Keratinocyte (primary cell): ENCODE data around the gene KSR2. TPM values are rescaled to one million over a fixed set of nuclear protein-coding genes. Genes with fewer than 3 reads are reported as not detected.
A peak's percentile ranks its signal among the peaks of the same experiment; 100 is the strongest.

ENCODE experiments used
- DNase-seq: peaks from one replicate; pipeline ENCODE4 v3.0.0-alpha.2; 2011; ENCODE audit warnings: low read depth, missing footprints, low spot score
- FAIRE-seq: peaks from 2 replicates; lab custom pipeline; 2011; peaks lifted over from hg19 to GRCh38; lab: Jason Lieb, UNC
- H2AFZ ChIP-seq: 2 replicates; pipeline ENCODE4 v1.6.0; 2012; ENCODE audit warnings: low read length, control low read depth, inconsistent platforms; ENCODE audit not compliant: control insufficient read depth
- H3K27ac ChIP-seq: 2 replicates; pipeline ENCODE4 v1.5.1; 2011; ENCODE audit warnings: low read length; ENCODE audit not compliant: control insufficient read depth, insufficient read depth
- H3K27me3 ChIP-seq: 3 replicates; pipeline ENCODE4 v1.6.0; 2011; ENCODE audit warnings: low read length; ENCODE audit not compliant: control insufficient read depth, insufficient read depth; ENCODE audit errors: extremely low read depth
- H3K36me3 ChIP-seq, 2 experiments: 2 replicates in 1 of 2; 3 replicates in 1 of 2; pipeline ENCODE4 v1.5.1; 2011; ENCODE audit warnings: low read length in 2 of 2, mild to moderate bottlenecking in 1 of 2; ENCODE audit not compliant: control insufficient read depth in 2 of 2, insufficient read depth in 2 of 2; ENCODE audit errors: extremely low read depth in 1 of 2
- H3K4me1 ChIP-seq: 3 replicates; pipeline ENCODE4 v1.5.1; 2011; ENCODE audit warnings: low read length; ENCODE audit not compliant: control insufficient read depth, insufficient read depth; ENCODE audit errors: extremely low read depth
- H3K4me2 ChIP-seq: 3 replicates; pipeline ENCODE4 v1.6.0; 2011; ENCODE audit warnings: low read depth, low read length; ENCODE audit not compliant: control insufficient read depth, insufficient read depth; ENCODE audit errors: extremely low read depth
- H3K4me3 ChIP-seq, 3 experiments: fragments of 200-600 bp in 1 of 3; sonication (generic) in 1 of 3; 2 replicates in 2 of 3; 3 replicates in 1 of 3; pipeline ENCODE4 v1.5.1; 2011 to 2016; ENCODE audit warnings: low read length in 3 of 3, mild to moderate bottlenecking in 3 of 3, control low read depth in 2 of 3, inconsistent platforms in 1 of 3, low read depth in 1 of 3, mixed read lengths in 1 of 3, mixed run types in 1 of 3, moderate library complexity in 1 of 3; ENCODE audit not compliant: control insufficient read depth in 2 of 3, insufficient read depth in 2 of 3; ENCODE audit errors: extremely low read depth in 1 of 3
- H3K79me2 ChIP-seq: 2 replicates; pipeline ENCODE4 v1.6.0; 2012; ENCODE audit warnings: low read length; ENCODE audit not compliant: control insufficient read depth, insufficient read depth
- H3K9ac ChIP-seq: 3 replicates; pipeline ENCODE4 v1.6.0; 2011; ENCODE audit warnings: low read length; ENCODE audit not compliant: control insufficient read depth, insufficient read depth; ENCODE audit errors: extremely low read depth
- H3K9me1 ChIP-seq: 3 replicates; pipeline ENCODE4 v1.6.0; 2011; ENCODE audit warnings: low read length; ENCODE audit not compliant: control insufficient read depth, insufficient read depth; ENCODE audit errors: extremely low read depth
- H3K9me3 ChIP-seq: 2 replicates; pipeline ENCODE4 v1.5.1; 2012; ENCODE audit warnings: low read depth, low read length; ENCODE audit not compliant: control insufficient read depth
- H4K20me1 ChIP-seq: 3 replicates; pipeline ENCODE4 v1.6.0; 2011; ENCODE audit warnings: low read length; ENCODE audit not compliant: control insufficient read depth, insufficient read depth; ENCODE audit errors: extremely low read depth
- EZH2 ChIP-seq: IDR thresholded peaks from one replicate; pipeline ENCODE4 v1.6.1; 2012; ENCODE audit warnings: inconsistent platforms, mild to moderate bottlenecking, low read length, moderate library complexity
- dilution Hi-C: fragments of 300-500 bp; cut with MboI; formaldehyde crosslinking; loops from one replicate; pipeline ENCODE4 v1.7.0; 2020; ENCODE audit warnings: low sequenced_read_pairs; ENCODE audit not compliant: extremely low pct_ligation_motif_present
- polyA plus RNA-seq, 5 experiments: library from polyadenylated mRNA; depleted of rRNA in 3 of 5; stranded (reverse) in 3 of 5; stranded (forward) in 1 of 5; unstranded in 1 of 5; fragments of >200 nt; gene quantifications; 1 replicate in 1 of 5; 2 replicates in 3 of 5; 3 replicates in 1 of 5; pipeline versions ENCODE4 v1.2.1 to v1.2.3, GENCODE V29; 2011 to 2012; ENCODE audit warnings: missing spikeins in 2 of 5, low read depth in 1 of 5, low replicate concordance in 1 of 5
- TF ChIP-seq, protein P1 (sequence below), 3 experiments: IDR thresholded peaks in 1 of 3; conservative IDR thresholded peaks in 1 of 3; optimal IDR thresholded peaks in 1 of 3; 2 replicates in 2 of 3; 3 replicates in 1 of 3; pipeline versions ENCODE3 to v1.5.1; 2011; ENCODE audit warnings: low read length in 3 of 3, mild to moderate bottlenecking in 3 of 3, moderate library complexity in 2 of 3, control low read depth in 1 of 3, inconsistent platforms in 1 of 3; ENCODE audit not compliant: insufficient read depth in 2 of 3; ENCODE audit errors: extremely low read depth in 1 of 3

Gene KSR2
- polyA plus RNA-seq, 1 donor (not counting 4 experiments of a cell fraction or from before 2014, with no cell fraction given), result 0.01 TPM

DNA sequence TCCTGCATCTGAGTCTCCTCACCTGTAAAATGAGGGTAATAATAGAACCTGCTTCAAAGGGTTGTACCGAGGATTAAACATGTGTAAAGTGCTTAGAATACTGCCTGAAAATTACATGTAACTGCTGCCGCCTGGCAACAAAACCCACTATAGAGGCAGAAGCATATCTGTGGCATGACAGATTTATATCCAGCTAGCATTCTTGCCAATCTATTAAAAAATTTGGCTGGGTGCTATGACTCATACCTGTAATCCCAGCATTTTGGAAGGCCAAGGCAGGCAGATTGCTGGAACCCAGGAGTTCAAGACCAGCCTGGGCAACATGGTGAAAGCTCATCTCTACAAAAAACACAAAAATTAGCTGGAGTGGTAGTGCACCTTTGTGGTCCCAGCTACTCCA, 16.4 kb upstream of the KSR2 start:
- H3K9me1 ChIP-seq, result no peaks in the 10 kb centered on the region
- H3K9me3 ChIP-seq, result no peaks in the 10 kb centered on the region
- H4K20me1 ChIP-seq, result no peaks in the 10 kb centered on the region
- no peak for DNase-seq
- peaks cover 21% of the 10 kb centered on the region for H3K4me1 ChIP-seq
- H3K9ac ChIP-seq, result no peak overlapping the region
- no peak overlapping the region for H3K4me3 ChIP-seq
- peak overlapping the region; percentile 12 for H3K4me2 ChIP-seq
- no peak overlapping the region for H3K27ac ChIP-seq
- H3K27me3 ChIP-seq, result no peaks in the 10 kb centered on the region
- FAIRE-seq, result peak; percentile 36
- no peaks in the 10 kb centered on the region for H3K36me3 ChIP-seq
- H2AFZ ChIP-seq, result no peak overlapping the region
- H3K79me2 ChIP-seq, result no peaks in the 10 kb centered on the region
- dilution Hi-C loops, result no loop called here
- TF ChIP-seq, protein P1, sequence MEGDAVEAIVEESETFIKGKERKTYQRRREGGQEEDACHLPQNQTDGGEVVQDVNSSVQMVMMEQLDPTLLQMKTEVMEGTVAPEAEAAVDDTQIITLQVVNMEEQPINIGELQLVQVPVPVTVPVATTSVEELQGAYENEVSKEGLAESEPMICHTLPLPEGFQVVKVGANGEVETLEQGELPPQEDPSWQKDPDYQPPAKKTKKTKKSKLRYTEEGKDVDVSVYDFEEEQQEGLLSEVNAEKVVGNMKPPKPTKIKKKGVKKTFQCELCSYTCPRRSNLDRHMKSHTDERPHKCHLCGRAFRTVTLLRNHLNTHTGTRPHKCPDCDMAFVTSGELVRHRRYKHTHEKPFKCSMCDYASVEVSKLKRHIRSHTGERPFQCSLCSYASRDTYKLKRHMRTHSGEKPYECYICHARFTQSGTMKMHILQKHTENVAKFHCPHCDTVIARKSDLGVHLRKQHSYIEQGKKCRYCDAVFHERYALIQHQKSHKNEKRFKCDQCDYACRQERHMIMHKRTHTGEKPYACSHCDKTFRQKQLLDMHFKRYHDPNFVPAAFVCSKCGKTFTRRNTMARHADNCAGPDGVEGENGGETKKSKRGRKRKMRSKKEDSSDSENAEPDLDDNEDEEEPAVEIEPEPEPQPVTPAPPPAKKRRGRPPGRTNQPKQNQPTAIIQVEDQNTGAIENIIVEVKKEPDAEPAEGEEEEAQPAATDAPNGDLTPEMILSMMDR (optimal IDR thresholded peaks at IDR 0.05 in 1 of 3, IDR thresholded peaks at IDR 0.05 in 1 of 3, conservative IDR thresholded peaks at IDR 0.05 in 1 of 3; ENCODE audit: extremely low read depth in 1 of 3, insufficient read depth in 2 of 3, low read length in 3 of 3), result no peak
- no peak for TF ChIP-seq EZH2

DNA sequence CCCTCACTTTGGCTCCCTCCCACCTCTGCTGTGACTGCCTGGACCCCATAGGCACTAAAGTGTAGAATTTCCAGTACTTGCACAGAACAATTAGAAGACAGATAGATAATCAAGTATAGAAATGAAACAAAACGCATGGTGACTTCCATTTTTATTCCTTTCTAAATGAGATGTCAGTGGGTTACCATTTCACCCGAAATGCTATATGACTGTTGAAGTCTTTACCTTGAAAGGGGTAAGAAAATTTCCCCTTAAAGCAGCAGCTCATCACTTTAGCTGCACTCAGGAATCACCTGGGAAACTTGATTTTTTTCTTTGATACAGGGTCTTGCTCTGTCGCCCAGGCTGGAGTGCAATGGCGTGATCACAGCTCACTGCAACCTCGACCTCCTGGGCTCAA, 12.5 kb upstream of the KSR2 start:
- H3K36me3 ChIP-seq, result no peaks in the 10 kb centered on the region
- H3K27ac ChIP-seq, result no peak overlapping the region
- H3K4me1 ChIP-seq, result peaks cover 14% of the 10 kb centered on the region
- no peaks in the 10 kb centered on the region for H4K20me1 ChIP-seq
- H3K9ac ChIP-seq, result no peak overlapping the region
- no peak overlapping the region for H3K4me2 ChIP-seq
- dilution Hi-C loops, result no loop called here
- H3K27me3 ChIP-seq, result no peaks in the 10 kb centered on the region
- no peak for DNase-seq
- no peaks in the 10 kb centered on the region for H3K9me1 ChIP-seq
- no peaks in the 10 kb centered on the region for H3K79me2 ChIP-seq
- H3K4me3 ChIP-seq, result no peak overlapping the region
- no peak overlapping the region for H2AFZ ChIP-seq
- TF ChIP-seq, protein P1 (optimal IDR thresholded peaks at IDR 0.05 in 1 of 3, IDR thresholded peaks at IDR 0.05 in 1 of 3, conservative IDR thresholded peaks at IDR 0.05 in 1 of 3; ENCODE audit: extremely low read depth in 1 of 3, insufficient read depth in 2 of 3, low read length in 3 of 3), result no peak
- TF ChIP-seq EZH2, result no peak
- FAIRE-seq, result no peak
- no peaks in the 10 kb centered on the region for H3K9me3 ChIP-seq
